HG03097 (cell line): ENCODE measurements around the gene PCGF5.
"Not testable (repeated sequence)": the region's sequence is repeated elsewhere in the genome, so short reads cannot be mapped to it uniquely, and the experiment has no call there.

Experiments
- ATAC-seq: cut with Tn5 transposase; IDR thresholded peaks from one replicate; pipeline ENCODE4 v1.9.1; 2021; ENCODE audit not compliant: unreplicated experiment, low FRiP score

PCGF5 gene

DNA sequence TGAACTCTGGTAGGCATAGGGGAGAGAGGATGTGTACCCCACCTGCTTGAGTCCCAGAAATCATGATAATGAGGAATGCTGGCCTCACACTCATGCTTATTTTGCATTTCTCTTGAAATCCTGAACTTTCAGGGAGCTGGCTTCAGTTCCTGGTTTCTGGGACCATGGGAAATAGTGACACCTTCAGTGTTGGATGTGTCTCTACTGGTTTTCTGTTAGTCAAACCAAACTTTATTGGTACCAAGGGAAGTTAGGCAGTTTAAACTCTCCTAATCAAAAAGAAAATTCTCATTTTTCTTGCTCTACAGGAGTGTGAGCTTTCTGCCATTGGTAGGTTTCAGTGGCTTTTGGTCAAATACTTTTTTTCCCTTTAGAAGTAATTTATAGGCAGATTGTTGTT is 11.8 kb upstream of the PCGF5 start:
- no peak for ATAC-seq

DNA sequence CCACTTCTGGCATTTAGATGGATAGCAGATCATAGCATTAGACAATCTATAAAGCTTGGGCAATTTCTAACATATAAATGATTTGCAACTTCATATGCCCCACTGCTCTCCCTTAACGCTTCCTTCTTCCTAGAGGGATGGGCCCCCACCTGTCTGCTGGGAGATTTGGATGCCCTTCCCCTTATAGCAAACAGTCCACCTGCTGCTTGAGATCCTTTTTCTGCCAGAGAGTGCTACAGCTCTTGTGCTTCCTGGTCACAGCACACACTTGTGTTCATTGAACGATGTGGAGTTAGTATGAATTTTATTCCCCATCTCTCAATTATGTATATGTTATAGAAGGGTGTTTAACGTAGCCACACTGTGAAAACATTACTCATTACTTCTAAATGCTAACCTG is 10.4 kb upstream of the PCGF5 start:
- ATAC-seq: no peak

DNA sequence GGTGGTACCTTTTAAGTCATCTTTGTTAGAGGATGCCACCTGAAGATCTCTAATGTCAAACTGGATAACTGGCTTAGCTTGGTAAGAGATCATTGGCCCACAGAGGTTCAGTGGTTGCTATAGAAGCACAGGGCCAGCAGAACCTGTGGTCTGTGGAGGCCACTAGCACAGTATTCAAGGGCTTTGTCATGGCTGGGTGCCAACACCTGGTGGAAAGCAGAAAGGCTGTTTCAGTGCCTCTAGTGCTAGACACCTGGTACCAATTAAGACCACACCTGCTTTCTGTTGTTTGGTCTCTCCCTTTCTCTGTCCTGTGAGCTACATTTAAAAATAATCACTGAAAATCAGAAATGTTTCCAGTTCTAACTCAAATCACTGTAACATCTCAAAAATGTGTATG is 10.0 kb upstream of the PCGF5 start:
- ATAC-seq: peak; percentile 66

DNA sequence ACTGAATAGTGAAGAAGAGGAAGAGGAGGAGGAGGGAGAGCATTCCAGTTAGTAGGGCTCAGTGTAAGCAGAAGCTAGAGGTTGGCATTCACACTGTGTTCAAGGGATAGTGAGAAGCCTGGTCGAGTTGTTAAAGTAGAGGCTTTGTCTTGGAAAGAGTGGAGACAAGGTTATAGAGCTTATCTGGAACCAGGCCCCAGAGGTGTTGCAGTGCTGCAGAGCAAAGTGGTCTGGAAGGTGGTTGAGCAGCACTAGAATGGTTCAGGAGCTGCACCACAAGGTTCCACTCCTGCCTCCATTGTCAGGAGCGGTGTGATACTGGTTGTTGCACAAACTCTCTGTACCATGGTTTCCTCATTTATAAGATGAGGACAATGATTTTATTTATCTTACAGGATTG is 8.8 kb upstream of the PCGF5 start:
- no peak for ATAC-seq

DNA sequence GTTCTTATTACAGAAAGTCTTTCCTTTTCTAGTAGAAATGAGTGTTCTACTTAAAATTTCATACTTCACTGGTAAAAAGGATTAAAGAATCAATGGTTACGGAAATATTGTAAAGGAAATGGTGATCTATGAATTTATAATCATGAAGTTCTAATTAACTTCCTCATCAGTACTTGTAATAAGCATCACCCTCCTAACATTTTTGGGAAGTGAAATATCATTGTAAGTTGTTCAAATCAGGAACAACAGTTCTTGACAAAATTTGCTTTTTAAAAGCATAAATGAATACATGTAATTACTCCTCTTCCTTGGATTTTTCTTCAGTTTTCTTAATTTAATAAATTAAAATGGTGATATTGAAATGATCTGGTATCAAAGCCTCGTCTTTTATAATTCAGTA is 5.6 kb upstream of the PCGF5 start:
- no peak for ATAC-seq

DNA sequence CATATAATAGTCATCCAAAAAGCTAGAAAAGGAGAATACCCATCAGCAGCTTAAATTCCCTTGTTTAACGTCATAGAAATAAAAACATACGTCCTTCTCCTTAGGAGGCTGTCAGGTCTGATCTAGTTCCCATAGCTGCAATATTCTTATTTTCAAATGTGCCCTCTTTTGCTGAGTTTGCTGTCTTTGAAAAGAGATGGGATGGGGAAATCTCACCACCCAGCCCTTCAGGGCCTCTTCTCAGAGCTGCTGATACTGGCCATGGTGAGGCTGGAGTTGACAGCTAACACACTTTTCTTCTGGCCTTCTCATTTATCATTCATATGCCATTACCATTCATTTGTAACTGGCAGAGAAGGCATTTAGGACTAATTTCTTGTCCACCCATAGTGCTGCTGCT is 5.1 kb upstream of the PCGF5 start:
- ATAC-seq: no peak

DNA sequence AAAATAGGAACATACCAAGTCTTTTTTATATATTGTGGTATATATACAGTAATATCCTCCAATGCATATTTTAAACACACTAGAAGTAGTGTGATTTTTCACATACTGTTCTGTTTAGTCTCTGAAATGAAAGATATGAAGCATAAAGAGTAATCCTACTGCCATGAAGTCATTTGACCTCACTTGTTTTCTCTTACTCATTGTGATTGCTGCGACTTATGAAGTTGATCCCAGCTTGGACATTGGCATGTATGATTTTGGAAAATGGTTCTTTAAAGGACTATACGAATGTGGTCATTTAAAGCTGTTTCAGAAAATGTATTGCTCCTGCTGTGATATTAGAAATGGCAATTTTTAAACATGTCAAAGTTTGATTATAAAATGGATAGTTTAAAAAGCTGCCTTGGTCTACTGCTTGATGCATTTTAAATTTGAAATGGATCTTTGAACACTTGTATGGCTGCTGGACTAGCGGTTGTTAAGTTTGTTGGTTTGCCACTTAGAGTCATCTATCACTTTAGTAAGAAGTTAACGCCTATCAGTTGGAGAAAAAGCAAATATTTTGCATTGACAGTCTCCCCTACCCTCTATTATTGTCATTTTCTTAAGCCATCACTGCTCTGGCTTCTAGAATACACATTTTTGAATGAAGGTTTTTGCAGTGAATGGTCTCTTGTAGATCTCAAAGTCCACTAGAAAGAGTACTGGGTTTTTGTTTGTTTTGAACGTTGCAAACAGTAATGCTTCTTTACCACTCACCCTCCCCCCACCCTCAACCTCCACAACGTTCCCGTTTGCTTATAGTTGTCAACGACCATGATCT is 881 bp upstream of the PCGF5 start:
- ATAC-seq: no peak

- peak; percentile 24 for ATAC-seq
These were observed 652 bp downstream of the PCGF5 start for GRCh38 chr10:91220954-91221675.

DNA sequence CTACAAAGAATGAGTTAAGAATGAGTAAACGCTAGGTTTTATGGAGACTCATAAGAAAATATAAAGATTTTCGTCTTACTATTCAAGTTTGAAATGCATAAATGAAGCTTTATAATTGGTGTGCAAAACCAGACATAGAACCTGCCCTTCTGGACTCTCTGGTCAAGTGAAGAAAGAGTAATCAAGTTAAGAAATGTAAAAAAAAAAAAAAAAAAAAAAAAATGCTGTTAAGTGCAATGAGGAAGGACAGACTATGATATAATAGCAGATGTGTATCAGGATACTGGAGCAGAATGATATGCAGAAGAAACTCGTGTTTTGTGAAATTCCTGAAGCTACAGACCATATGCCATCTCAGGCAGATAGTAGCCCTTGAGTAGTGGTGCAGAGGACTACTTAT is 5.6 kb downstream of the PCGF5 start:
- ATAC-seq: no peak

DNA sequence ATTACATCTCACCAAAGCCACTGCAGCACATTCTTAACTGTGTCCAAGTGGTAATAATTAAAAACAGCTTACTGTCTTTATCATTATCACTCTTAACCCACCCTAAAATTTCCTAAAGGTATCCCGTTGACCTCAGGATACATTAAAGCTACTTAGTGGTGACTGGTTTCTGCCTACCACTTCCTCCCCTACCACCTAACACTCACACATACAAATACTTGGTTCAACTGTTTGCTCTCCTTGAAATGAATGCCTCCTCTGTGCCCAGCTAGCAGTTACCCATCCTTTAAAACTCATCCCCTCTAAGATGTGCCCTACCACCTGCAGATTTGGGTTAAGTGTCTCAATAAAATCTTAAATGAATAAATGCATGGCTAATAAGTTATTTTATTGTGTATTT is 7.1 kb downstream of the PCGF5 start:
- ATAC-seq: no peak

DNA sequence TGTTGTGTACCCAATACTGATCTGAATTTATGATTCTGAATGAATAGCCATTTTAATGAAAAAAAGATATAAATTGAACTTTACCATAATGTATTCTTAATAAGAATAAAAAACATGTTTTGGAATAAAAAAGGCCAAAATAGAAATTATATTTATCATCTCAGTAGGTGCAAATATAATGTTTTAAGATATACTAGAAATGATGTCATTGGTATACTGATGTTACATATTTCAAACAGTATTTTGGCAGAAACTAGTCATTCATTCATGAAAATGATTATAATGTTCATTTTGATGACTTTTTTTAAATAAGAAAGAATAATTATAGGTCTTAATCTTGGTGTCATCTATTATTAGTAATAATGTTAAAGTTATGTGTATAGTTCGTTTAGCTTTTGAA is 9.2 kb downstream of the PCGF5 start:
- no peak for ATAC-seq

- no peak for ATAC-seq
These were observed 17.7 kb downstream of the PCGF5 start for GRCh38 chr10:91238191-91238590.

- no peak for ATAC-seq
These were observed 19.3 kb downstream of the PCGF5 start for GRCh38 chr10:91239789-91240188.

DNA sequence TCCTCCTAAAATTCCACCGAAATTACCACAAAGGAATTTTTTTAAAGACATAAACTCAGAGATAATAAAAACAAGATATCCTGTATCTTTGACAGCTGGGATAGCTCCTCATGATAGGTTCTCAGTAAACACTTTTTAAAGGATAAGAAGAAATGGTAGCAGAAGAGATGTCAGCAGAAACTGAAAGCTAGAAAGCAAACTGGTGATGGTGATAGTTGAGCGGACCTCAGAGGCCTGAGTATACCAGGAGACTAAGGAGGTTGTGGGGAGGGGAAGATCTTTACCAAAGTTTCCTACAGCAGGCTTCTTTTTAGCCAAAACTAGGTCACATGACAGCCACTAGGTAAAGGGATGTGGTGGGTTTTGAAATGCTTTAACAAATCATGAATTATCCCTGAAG is 22.5 kb downstream of the PCGF5 start:
- ATAC-seq: no peak

- ATAC-seq: no peak
These were observed 27.1 kb downstream of the PCGF5 start for GRCh38 chr10:91247360-91248111.

DNA sequence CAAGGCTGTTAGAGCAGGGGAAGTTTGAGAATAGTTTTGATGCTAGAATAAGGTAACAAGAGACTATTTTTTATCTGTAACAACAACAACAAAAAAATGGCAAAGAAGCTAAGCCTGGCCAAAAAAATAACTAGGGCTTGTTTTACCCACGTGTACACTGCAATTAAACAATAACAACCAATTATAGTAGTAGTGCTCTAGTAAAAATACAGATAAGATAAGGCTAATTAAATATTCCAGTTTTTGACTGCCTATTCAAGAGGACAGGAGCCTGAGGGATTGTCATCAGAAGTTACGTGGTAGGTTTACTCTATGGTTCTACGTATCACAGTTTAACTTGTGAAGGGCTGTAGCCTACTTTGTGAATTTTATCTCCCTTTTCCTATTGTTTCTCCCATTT is 29.2 kb downstream of the PCGF5 start:
- ATAC-seq: no peak

GRCh38 chr10:91250341-91250740 is 29.9 kb downstream of the PCGF5 start:
- ATAC-seq: no peak

DNA sequence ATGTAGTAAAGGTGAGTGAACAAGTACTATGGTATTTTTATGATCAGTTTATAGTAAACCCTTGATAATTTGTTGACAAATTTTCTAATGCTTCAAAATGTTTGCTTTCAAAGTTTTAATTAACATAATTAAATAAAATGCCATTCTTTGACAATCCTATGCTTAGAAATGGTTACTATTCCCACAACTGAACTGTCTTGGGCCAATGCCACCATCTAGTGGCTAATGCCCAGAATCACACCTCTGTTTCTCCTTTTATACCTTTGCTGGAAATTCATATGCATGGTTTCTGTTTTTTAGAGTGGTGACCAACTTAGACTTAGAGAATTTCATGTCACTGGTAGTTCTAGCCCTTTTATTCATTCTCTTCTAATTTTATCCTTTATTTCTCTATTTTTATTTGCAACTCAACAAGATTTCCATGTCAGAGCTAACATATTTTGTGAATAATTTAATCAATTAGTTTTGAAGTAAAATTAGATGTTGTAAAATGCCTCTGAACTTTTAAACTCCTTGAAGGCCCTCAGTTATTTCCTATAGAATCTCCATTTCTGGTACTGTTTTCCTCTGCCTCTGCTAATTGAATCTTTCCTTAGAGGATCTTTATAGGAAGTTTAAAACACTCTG is 31.1 kb downstream of the PCGF5 start:
- no peak for ATAC-seq

- no peak for ATAC-seq
These were observed 32.8 kb downstream of the PCGF5 start for GRCh38 chr10:91253300-91253699.

DNA sequence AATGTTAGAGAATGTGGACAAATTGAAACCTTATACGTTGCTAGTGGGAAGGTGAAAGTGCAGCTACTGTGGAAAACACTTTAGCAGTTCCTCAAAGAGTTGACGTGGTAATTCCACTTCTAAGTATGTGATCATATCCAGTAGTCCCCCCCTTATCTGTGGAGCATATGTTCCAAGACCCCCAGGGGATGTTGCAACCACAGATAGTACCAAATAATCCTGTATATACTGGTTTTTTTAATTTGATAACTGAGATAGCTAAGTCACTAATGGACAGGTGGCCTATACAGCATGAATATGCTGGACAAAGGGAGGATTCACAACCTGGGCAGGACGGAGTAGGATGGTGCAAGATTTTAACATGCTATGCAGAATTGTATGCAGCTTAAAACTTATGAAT is 36.8 kb downstream of the PCGF5 start:
- no peak for ATAC-seq

DNA sequence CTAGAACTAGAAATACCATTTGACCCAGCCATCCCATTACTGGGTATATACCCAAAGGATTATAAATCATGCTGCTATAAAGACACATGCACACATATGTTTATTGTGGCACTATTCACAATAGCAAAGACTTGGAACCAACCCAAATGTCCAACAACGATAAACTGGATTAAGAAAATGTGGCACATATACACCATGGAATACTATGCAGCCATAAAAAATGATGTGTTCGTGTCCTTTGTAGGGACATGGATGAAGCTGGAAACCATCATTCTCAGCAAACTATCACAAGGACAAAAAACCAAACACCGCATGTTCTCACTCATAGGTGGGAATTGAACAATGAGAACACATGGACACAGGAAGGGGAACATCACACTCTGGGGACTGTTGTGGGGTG is 40.0 kb downstream of the PCGF5 start:
- ATAC-seq: not testable (repeated sequence)
